HFF-Myc (cell line): Measurements from ENCODE around the gene INSL3.

Source experiments
- DNase-seq: peaks from one replicate; pipeline ENCODE4 v3.0.0-alpha.2; 2011; ENCODE audit warnings: low read depth; ENCODE audit errors: extremely low read depth
- H3K4me3 ChIP-seq: replicated peaks from 2 replicates; pipeline ENCODE4 v1.5.1; 2011; ENCODE audit warnings: low read depth, mild to moderate bottlenecking, control low read depth, low read length
- TF ChIP-seq, protein P1 (sequence below): IDR thresholded peaks from 2 replicates; pipeline ENCODE4 v1.5.1; 2012; ENCODE audit warnings: mild to moderate bottlenecking, low read depth, low read length, control low read depth; ENCODE audit errors: missing control alignments

Gene INSL3

DNA sequence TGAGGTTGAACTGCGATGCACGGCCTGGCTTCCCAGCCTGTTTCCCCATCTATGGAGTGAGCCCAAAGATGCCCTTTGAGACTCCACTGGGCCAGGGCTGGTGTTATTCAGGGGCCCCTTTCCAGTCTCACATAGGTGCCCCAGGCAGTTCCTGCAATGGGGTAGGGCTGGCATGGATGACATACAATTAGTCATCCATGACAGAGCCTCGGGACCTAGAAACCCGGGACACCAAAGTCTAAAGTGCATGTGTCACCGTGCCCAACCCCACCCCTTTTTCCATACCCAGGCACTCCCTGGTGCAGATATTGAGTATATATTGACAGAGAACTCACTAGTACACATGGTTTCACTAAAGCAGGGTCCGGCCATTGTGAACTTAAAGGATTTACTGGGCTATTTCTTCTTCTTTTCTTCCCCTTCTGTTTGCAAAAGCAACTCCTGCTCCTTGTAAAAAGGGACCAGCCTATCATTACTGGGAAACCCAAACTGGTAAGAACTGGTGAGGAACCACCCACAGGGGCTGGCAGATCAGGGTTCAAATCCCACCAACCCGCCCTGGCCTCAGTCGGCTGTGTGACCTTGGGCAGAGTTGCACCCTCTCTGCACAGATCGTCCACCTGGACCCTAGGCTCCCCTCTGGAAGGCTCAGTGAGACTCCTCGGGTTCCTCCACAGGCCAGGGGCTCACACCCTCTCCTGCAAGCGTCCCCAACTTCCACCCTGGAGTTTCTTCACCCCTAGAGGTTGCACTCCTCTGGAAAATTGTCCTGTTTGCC is 23.7 kb downstream of the INSL3 start:
- TF ChIP-seq, protein P1, sequence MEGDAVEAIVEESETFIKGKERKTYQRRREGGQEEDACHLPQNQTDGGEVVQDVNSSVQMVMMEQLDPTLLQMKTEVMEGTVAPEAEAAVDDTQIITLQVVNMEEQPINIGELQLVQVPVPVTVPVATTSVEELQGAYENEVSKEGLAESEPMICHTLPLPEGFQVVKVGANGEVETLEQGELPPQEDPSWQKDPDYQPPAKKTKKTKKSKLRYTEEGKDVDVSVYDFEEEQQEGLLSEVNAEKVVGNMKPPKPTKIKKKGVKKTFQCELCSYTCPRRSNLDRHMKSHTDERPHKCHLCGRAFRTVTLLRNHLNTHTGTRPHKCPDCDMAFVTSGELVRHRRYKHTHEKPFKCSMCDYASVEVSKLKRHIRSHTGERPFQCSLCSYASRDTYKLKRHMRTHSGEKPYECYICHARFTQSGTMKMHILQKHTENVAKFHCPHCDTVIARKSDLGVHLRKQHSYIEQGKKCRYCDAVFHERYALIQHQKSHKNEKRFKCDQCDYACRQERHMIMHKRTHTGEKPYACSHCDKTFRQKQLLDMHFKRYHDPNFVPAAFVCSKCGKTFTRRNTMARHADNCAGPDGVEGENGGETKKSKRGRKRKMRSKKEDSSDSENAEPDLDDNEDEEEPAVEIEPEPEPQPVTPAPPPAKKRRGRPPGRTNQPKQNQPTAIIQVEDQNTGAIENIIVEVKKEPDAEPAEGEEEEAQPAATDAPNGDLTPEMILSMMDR = no peak
- no peak overlapping the region for H3K4me3 ChIP-seq
- no peak for DNase-seq

DNA sequence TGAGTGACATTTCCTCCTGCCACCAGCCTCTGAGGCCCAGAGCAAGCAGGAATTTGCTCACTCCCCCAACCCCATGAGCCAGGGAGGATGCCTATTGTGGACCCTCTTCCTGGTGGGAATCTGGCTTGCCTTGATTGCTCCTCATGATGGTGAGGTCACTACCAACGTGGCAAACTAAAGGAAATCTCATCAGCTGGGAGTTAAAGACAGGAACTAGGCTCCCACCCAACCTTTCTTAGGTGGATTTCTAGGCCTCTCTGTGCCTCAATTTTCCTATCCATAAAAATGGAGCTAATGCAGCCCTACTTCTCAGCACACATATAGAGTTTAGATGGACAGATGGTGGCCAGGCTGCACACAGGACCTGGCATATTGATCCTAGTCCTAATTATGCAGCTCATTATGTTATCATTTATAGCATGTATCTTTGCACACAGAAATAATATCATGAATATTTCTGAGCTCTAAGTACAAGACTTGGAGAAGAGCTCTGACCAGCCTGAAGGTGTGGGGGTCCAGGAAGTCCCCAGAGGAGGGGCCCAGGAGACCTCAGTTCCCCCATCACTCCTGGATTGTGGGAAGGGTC is 24.4 kb downstream of the INSL3 start:
- no peak overlapping the region for H3K4me3 ChIP-seq
- DNase-seq = no peak
- TF ChIP-seq, protein P1 = no peak

DNA sequence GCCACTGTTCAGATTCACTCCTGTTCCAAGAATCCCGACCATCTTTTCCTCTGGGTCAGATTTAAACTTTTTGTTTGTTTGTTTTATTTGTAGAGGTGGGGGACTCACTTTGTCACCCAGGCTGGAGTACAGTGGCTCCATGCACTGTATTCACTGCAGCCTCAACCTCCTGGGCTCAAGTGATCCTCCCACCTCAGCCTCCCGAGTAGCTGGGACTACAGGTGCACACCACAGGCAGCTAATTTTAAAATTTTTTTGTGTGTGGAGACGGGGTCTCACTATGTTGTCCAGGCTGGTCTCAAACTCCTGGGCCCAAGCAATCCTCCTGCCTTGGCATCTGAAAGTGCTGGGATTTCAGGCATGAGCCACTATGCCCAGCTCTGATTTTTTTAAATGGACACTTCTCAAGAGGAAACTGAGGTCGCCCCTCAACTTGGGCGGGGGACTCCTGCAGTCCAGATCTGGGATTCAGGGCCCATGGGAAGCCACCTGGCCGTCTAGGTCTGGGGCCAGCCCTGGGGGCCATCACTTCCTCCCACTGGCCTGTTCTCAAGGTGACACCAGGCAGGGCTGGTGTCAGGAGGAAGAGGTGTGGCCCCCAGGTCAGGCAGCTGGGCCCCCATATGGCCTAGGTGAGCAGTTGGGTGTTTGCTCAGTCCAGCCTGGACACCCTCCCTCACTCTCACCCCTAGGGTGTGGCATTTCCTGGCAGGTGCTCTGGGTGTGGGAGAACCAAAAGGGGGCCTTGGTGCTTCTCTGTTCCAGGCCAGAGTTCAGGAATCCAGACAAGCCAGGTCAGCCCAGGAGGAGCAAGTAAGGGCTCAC is 25.1 kb downstream of the INSL3 start:
- TF ChIP-seq, protein P1 = no peak
- DNase-seq = no peak
- no peak overlapping the region for H3K4me3 ChIP-seq

DNA sequence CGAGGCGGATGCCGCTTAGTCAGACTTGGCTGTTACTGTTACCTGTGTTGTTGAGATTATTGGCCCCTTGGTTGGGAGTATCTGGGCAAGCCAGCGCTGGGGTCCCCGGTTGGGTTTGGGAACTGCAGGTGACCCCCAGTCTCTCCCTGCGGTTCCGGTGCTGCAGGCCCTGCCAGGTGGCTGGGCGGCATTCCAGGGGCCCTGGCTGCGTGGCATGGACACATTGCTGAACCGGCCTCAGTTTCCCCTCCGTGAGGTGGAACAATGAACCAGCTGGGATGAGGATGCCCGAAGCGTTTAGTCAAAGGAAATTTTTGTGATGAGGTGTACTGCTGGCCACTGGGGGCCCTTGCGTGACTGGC is 25.8 kb downstream of the INSL3 start:
- no peak overlapping the region for H3K4me3 ChIP-seq
- DNase-seq = no peak
- TF ChIP-seq, protein P1 = no peak

DNA sequence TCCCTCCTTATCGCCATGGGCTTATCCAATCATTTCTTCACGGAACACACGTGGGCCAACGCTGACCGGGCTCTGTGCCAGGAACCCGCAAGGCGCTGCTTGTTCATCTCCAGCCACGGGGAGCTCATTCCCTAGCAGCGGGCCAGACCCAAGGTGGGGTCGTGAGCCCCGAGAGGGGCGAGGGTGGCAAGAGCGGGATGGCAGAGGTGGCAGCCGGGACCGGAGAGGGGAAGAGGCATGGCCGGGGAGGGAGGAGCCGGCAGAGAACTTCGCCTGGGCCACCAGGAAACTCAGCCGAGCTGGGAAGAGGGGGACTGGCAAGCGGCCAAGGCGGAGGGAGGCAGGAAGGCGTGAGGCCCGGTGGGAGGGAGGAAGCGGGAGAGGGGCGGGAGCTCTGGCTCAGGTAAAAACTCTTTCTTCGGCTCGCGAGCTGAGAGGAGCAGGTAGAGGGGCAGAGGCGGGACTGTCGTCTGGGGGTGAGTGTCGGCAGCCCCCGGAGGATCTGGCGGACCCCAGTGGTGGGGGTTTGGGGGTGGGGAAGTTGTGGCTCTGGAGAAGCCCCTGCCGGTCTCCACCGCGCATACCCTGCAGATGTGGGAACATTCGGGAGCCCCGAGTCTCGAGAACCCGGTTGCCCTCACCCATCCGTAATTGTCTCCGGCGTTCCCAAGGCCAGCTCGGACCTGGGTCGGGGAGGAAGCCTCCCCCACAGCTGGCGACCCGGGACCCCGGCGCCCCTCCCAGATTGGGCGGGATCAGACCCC is 26.4 kb downstream of the INSL3 start, which contains the start of gene B3GNT3:
Gene B3GNT3 (plus strand): TSS at position 408 of the 764 bp plus-strand sequence. CDS start 12,670 bp downstream, outside the sequence.
- TF ChIP-seq, protein P1 = no peak
- DNase-seq = no peak
- H3K4me3 ChIP-seq = no peak within 1 kb of the TSS

DNA sequence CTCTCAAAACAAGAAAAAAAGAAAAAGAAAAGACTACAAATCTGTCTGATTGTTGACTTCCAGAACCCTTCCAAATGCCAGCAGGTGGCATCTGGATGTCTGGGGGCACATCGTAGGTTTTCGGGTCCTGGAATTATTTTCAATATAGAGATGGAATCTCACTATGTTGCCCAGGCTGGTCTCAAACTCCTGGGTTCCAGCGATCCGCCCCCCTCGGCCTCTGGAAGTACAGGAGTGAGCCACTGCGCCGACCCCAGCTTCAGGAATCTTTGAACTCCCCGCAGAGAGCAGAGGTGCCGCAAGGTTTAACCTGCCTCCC is 26.9 kb downstream of the INSL3 start:
- TF ChIP-seq, protein P1 = no peak
- no peak for DNase-seq
- H3K4me3 ChIP-seq = no peak overlapping the region
